Naive B cell (primary cell): ENCODE measurements around the gene VAV1. TPM values are rescaled to one million over a fixed set of nuclear protein-coding genes. Genes with fewer than 3 reads are reported as not detected.

Source experiments
- ATAC-seq, 2 donors: fragments of 150-1000 bp; cut with Tn5 transposase; 2 replicates each; pipeline ENCODE4 v1.10.0; 2021; ENCODE audit warnings: low read depth in 2 of 2, mild to moderate bottlenecking in 2 of 2, moderate library complexity in 2 of 2
- DNase-seq: peaks from one replicate; pipeline ENCODE4 v3.0.0; 2022
- H3K27ac Mint-ChIP-seq, 6 donors: one replicate each; pipeline ENCODE4 v1.8.0; 2020 to 2022; ENCODE audit warnings: mild to moderate bottlenecking in 6 of 6, mixed read lengths in 6 of 6, moderate library complexity in 5 of 6, inconsistent platforms in 2 of 6
- H3K27me3 Mint-ChIP-seq, 3 donors: one replicate each; pipeline ENCODE4 v1.8.0; 2021 to 2022; ENCODE audit warnings: mixed read lengths in 3 of 3, mild to moderate bottlenecking in 1 of 3
- H3K36me3 Mint-ChIP-seq, 2 donors: one replicate each; pipeline ENCODE4 v1.8.0; 2020 to 2022; ENCODE audit warnings: mixed read lengths in 2 of 2, inconsistent platforms in 1 of 2, mild to moderate bottlenecking in 1 of 2
- H3K4me1 Mint-ChIP-seq, 3 donors: one replicate each; pipeline ENCODE4 v1.8.0; 2020 to 2022; ENCODE audit warnings: mixed read lengths in 3 of 3, inconsistent platforms in 1 of 3, mild to moderate bottlenecking in 1 of 3, moderate library complexity in 1 of 3
- H3K4me3 Mint-ChIP-seq, 8 donors: one replicate each; pipeline ENCODE4 v1.8.0; 2020 to 2022; ENCODE audit warnings: mild to moderate bottlenecking in 8 of 8, mixed read lengths in 8 of 8, moderate library complexity in 8 of 8, inconsistent platforms in 2 of 8
- H3K9me3 Mint-ChIP-seq, 7 donors: one replicate each; pipeline ENCODE4 v1.8.0; 2020 to 2022; ENCODE audit warnings: mixed read lengths in 7 of 7, mild to moderate bottlenecking in 5 of 7, inconsistent platforms in 2 of 7, moderate library complexity in 1 of 7
- polyA plus RNA-seq, 6 donors: library from polyadenylated mRNA; unstranded; fragments of 300-500 nt; fragmentation: Illumina TruSeq; gene quantifications; one replicate each; pipeline ENCODE4 v1.2.3, GENCODE V29; 2021; ENCODE audit warnings: low read depth in 6 of 6

The VAV1 gene
- polyA plus RNA-seq, 6 donors from 2014 or later, result 17.9 to 34.0 (median 23.7) TPM

GRCh38 chr19:6894313-6894712 is 121.8 kb downstream of the VAV1 start:
- DNase-seq (no peak), ATAC-seq (no peak)
- Mint-ChIP-seq H3K4me3 (peak overlapping the region in 1 of 8 donors; percentile 54), H3K27ac (no peak overlapping the region), H3K9me3 (peaks cover 8 to 34% (median 17%) of the 10 kb centered on the region in 7 donors), H3K27me3 (peaks cover 10 to 39% (median 15%) of the 10 kb centered on the region in 3 donors), H3K36me3 (peaks cover 0 to 40% of the 10 kb centered on the region in 2 donors), H3K4me1 (peaks cover 12 to 20% (median 15%) of the 10 kb centered on the region in 3 donors)

DNA sequence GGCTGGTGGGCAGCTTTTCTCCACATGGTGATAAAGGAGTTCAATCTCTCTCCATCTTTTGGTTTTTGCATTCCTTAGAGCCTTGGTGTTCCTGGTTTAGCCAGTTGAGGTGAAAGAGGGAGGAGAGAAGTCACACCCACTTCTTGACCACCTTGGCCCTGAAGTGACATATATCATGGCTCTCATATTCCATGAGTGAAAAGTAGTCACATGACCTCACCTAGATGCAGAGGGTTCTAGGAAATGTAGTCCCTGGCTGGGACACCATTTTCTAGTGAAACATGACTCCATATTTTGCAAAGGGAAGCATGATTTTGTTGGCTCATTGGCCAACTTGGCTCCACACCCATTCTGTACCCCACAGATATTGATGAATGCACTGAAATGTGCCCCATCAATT is 130.9 kb downstream of the VAV1 start:
- Mint-ChIP-seq H3K4me3 (no peak overlapping the region), H3K36me3 (peaks cover 18 to 24% of the 10 kb centered on the region in 2 donors), H3K9me3 (peaks cover 11 to 50% (median 38%) of the 10 kb centered on the region in 7 donors), H3K27me3 (peaks cover 0 to 23% (median 19%) of the 10 kb centered on the region in 3 donors), H3K27ac (no peak overlapping the region), H3K4me1 (no peaks in the 10 kb centered on the region)
- DNase-seq (no peak), ATAC-seq (no peak)

DNA sequence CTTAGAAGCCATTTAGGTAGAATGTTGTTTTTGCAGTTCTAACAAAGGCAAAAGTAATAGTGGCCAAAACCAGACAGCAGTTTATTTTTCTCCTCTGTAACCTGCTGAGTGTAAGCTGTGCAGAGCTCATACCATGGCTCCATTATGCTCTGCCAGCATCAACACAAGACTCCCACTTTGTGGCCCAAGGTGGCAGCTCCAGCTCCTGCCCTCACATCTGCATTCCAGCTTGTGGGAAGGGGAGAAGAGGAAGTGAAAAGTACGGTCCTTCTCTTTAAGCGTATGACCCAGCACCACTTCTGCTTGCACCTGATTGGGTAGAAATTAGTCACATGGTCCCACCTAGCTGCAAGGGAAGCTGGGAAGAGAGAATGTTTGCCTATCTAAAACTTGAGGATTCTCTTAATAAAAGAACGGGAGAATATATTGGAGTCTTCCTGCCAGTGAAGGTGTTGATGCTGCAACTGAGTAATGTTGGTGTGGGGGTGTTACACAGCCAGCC is 134.1 kb downstream of the VAV1 start:
- Mint-ChIP-seq H3K9me3 (peaks cover 1 to 41% (median 31%) of the 10 kb centered on the region in 7 donors), H3K36me3 (peaks cover 3 to 17% of the 10 kb centered on the region in 2 donors), H3K27me3 (peaks cover 0 to 23% (median 5%) of the 10 kb centered on the region in 3 donors)

More for the DNA sequence above, 134.1 kb downstream of the VAV1 start:
- H3K4me1 Mint-ChIP-seq, result no peaks in the 10 kb centered on the region
- ATAC-seq (no peak), DNase-seq (no peak)
- H3K27ac Mint-ChIP-seq, result no peak overlapping the region
- no peak overlapping the region for H3K4me3 Mint-ChIP-seq

Other genes starting within 250 kb of the VAV1 start
- gene TNFSF9, start 241.7 kb upstream of the VAV1 start, polyA plus RNA-seq, result 1 to 10 TPM in 3 of 6 donors, under 1 TPM in 3; 0.67 to 6.7 (median 1.1) TPM
- gene CD70, start 181.6 kb upstream of the VAV1 start, polyA plus RNA-seq, result 1 to 10 TPM in 2 of 6 donors, under 1 TPM in 1, not detected in 3; 0.64 to 2.2 (median 1.7) TPM
- gene TNFSF14, start 102.5 kb upstream of the VAV1 start, polyA plus RNA-seq, result under 1 TPM in 1 of 6 donors, not detected in 5; 0.29 TPM
- gene C3, start 52.1 kb upstream of the VAV1 start, polyA plus RNA-seq, result not detected
- gene GPR108, start 35.1 kb upstream of the VAV1 start, polyA plus RNA-seq, result 100 to 1,000 TPM in 1 of 6 donors, 10 to 100 TPM in 5; 55.2 to 122 (median 79.5) TPM
- gene TRIP10, start 33.0 kb upstream of the VAV1 start, polyA plus RNA-seq, result 1 to 10 TPM in 5 of 6 donors, not detected in 1; 2.7 to 5.1 (median 3.2) TPM
- gene SH2D3A, start 5.3 kb upstream of the VAV1 start, polyA plus RNA-seq, result 10 to 100 TPM in 5 of 6 donors, 1 to 10 TPM in 1; 7.5 to 39.5 (median 22.3) TPM
- gene ADGRE1, start 114.9 kb downstream of the VAV1 start, polyA plus RNA-seq, result under 1 TPM in 3 of 6 donors, not detected in 3; 0.44 to 0.67 (median 0.52) TPM
- gene MBD3L2B, start 248.7 kb downstream of the VAV1 start, polyA plus RNA-seq, result not detected